ENCODE measurements around the gene DEPDC1B. TPM values are rescaled to one million over a fixed set of nuclear protein-coding genes. Genes with fewer than 3 reads are reported as not detected.

DEPDC1B gene
- total RNA-seq, 1 experiment from 2014 or later: 34.9 TPM

GRCh38 chr5:60598424-60598823 lies 101.5 kb downstream of the DEPDC1B start:
- H3K27me3 ChIP-seq (replicated peaks; ENCODE audit: insufficient read depth, low read depth, low read length, poor library complexity): no peaks in the 10 kb centered on the region
- H3K27ac ChIP-seq (ENCODE audit: low read depth, low read length, poor library complexity, severe bottlenecking): no peak overlapping the region
- BruUV-seq (replicated peaks): no TSS peak
- TF ChIP-seq EZH2 (IDR thresholded peaks at IDR 0.05; ENCODE audit: borderline replicate concordance, low read depth, low read length, poor library complexity, severe bottlenecking) (no peak), CTCF (conservative IDR thresholded peaks at IDR 0.05; ENCODE audit: low read depth, low read length) (no peak)
- H3K4me1 ChIP-seq (ENCODE audit: insufficient read depth, low read length, poor library complexity, severe bottlenecking): peaks cover 6% of the 10 kb centered on the region
- ChIA-PET POLR2A (ENCODE audit: low non-redundant PET) (no interaction called here), CTCF (no interaction called here)
- H3K4me3 ChIP-seq (ENCODE audit: low read depth, low read length, poor library complexity, severe bottlenecking): no peak overlapping the region
- intact Hi-C loops (cut with micrococcal nuclease; ENCODE audit: unreplicated experiment): no loop called here
- DNase-seq (ENCODE audit: low spot score): no peak
- H3K36me3 ChIP-seq (ENCODE audit: insufficient read depth, low read length, poor library complexity, severe bottlenecking): no peaks in the 10 kb centered on the region
- no peaks in the 10 kb centered on the region for H3K9me3 ChIP-seq (ENCODE audit: low read depth, low read length, poor library complexity, severe bottlenecking)

DNA sequence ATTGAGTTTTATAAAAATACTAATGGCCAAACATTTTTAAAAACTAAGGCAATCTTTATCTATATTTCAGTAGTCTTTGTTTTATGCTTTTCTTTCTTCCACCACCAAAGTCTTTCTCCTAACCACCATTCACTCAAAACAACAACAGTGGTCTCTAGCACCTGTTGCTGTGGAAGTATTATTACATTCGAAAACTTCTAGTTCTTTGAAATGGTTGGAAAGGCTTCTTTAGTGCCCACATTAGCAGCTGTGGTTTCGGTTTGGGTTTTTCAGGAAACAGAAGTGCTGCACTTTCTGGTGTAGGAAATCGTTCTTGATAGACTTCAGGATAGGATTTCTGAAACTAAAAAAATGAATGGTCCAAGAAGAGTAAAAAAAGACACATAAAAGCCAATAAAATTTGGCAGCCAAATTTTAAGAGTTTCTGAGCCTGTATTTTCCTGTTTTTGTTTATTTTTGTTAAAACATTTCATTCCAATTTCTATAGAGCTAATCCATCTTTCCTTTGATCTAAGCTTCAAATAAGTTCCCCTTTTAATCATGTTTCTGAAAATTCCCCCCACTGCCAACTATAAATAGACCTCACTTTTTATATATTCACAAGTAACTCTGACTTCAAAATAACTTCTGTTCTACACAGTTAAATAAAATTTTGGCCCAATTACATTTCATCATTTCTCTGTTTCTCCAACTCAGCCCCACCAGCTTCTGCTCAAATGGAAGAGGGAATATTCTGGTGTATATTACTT lies 102.2 kb downstream of the DEPDC1B start:
- no peak for DNase-seq (ENCODE audit: low spot score)
- Histone ChIP-seq H3K9me3 (ENCODE audit: low read depth, low read length, poor library complexity, severe bottlenecking) (no peaks in the 10 kb centered on the region), H3K36me3 (ENCODE audit: insufficient read depth, low read length, poor library complexity, severe bottlenecking) (no peaks in the 10 kb centered on the region), H3K27ac (ENCODE audit: low read depth, low read length, poor library complexity, severe bottlenecking) (no peak overlapping the region), H3K4me1 (ENCODE audit: insufficient read depth, low read length, poor library complexity, severe bottlenecking) (peaks cover 6% of the 10 kb centered on the region), H3K4me3 (ENCODE audit: low read depth, low read length, poor library complexity, severe bottlenecking) (no peak overlapping the region), H3K27me3 (replicated peaks; ENCODE audit: insufficient read depth, low read depth, low read length, poor library complexity) (no peaks in the 10 kb centered on the region)
- POLR2A ChIA-PET (ENCODE audit: low non-redundant PET): interaction anchor here (0.7 kb wide), 1 partner anchor 83 kb away, joined by 3 read pairs; no protein-coding TSS in a partner anchor
- no TSS peak for BruUV-seq (replicated peaks)
- TF ChIP-seq CTCF (conservative IDR thresholded peaks at IDR 0.05; ENCODE audit: low read depth, low read length) (no peak), EZH2 (IDR thresholded peaks at IDR 0.05; ENCODE audit: borderline replicate concordance, low read depth, low read length, poor library complexity, severe bottlenecking) (no peak)
- CTCF ChIA-PET: no interaction called here
- intact Hi-C loops (cut with micrococcal nuclease; ENCODE audit: unreplicated experiment): no loop called here

DNA sequence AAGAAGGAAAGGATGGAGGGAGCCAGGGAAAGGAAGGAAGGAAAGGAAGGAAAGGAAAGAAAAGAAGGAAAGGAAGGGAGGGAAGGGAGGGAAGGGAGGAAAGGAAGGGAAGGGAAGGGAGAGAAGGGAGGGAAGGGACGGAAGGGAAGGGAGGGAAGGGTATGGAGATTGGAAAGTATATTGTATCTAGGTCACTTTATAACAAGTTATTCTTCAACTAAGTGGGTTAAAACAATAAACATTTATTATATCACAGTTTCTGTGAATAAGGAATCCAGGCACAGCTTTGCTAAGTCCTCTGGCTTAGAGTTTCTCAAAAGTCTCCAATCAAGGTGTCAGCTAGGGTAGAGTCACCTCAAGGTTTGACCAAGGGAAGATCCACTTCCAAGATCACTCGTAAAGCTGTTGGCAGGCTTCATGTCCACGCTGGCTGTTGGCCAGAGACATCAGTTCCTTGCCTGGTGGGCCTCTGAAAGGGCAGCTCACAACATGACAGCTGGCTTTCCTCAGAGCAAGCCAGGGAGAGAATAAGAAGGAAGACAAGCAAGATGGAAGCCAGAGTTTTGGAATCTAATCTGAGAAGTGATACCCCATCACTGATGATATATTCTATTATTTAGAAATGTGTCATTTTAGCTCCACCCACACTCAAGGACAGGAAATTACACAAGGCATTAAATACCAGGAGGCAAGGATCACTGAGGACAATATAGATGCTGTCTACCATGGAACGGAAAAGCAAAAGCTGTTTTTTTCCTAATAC lies 105.1 kb downstream of the DEPDC1B start:
- ChIA-PET POLR2A (ENCODE audit: low non-redundant PET) (no interaction called here), CTCF (no interaction called here)
- Histone ChIP-seq H3K4me3 (ENCODE audit: low read depth, low read length, poor library complexity, severe bottlenecking) (no peak overlapping the region), H3K27ac (ENCODE audit: low read depth, low read length, poor library complexity, severe bottlenecking) (no peak overlapping the region), H3K4me1 (ENCODE audit: insufficient read depth, low read length, poor library complexity, severe bottlenecking) (peaks cover 6% of the 10 kb centered on the region), H3K27me3 (replicated peaks; ENCODE audit: insufficient read depth, low read depth, low read length, poor library complexity) (no peaks in the 10 kb centered on the region), H3K9me3 (ENCODE audit: low read depth, low read length, poor library complexity, severe bottlenecking) (no peaks in the 10 kb centered on the region), H3K36me3 (ENCODE audit: insufficient read depth, low read length, poor library complexity, severe bottlenecking) (no peaks in the 10 kb centered on the region)
- BruUV-seq (replicated peaks): no TSS peak
- intact Hi-C loops (cut with micrococcal nuclease; ENCODE audit: unreplicated experiment): no loop called here
- peak; percentile 48 for DNase-seq (ENCODE audit: low spot score)
- TF ChIP-seq EZH2 (IDR thresholded peaks at IDR 0.05; ENCODE audit: borderline replicate concordance, low read depth, low read length, poor library complexity, severe bottlenecking): no peak
- TF ChIP-seq CTCF (conservative IDR thresholded peaks at IDR 0.05; ENCODE audit: low read depth, low read length): no peak
